IMR-90 (cell line): Measurements from ENCODE around the gene MAGI3. TPM values are rescaled to one million over a fixed set of nuclear protein-coding genes. Genes with fewer than 3 reads are reported as not detected.

Experiments used
- ATAC-seq: fragments of 200-7000 bp; cut with Tn5 transposase; 2 replicates; pipeline ENCODE4 v1.9.1; 2020; ENCODE audit warnings: low read depth, mild to moderate bottlenecking, moderate library complexity
- BruUV-seq: library from RNA; stranded (reverse); fragments of 400-500 nt; replicated peaks from 2 replicates; lab custom pipeline; 2021; lab: Mats Ljungman, UMichigan
- CTCF ChIA-PET: fragments of 300-600 bp; formaldehyde crosslinking; extraction: SDS; loops from one replicate; lab custom pipeline; 2021; ENCODE audit warnings: antibody characterized with exemption; lab: Yijun Ruan, JAX
- POLR2A ChIA-PET: fragments of 300-600 bp; sonication (Branson Sonifier 250); formaldehyde crosslinking; loops from one replicate; lab custom pipeline; 2022; ENCODE audit warnings: antibody characterized with exemption; ENCODE audit not compliant: unreplicated experiment; lab: Charles Lee
- DNase-seq: peaks from one replicate; pipeline ENCODE4 v3.0.0; 2013
- H2AFZ ChIP-seq: replicated peaks from 2 replicates; pipeline ENCODE3; 2013; ENCODE audit warnings: low read length, mild to moderate bottlenecking; ENCODE audit not compliant: poor library complexity
- H2AK5ac ChIP-seq: 2 replicates; pipeline ENCODE4 v1.6.1; 2013; ENCODE audit warnings: low read depth, low read length, inconsistent platforms
- H2AK9ac ChIP-seq: replicated peaks from 2 replicates; pipeline ENCODE3; 2013; ENCODE audit warnings: mild to moderate bottlenecking, low read depth, low read length, moderate library complexity; ENCODE audit not compliant: poor library complexity
- H2BK120ac ChIP-seq: 2 replicates; pipeline ENCODE4 v1.6.1; 2013; ENCODE audit warnings: low read depth, low read length, inconsistent platforms
- H2BK15ac ChIP-seq: 3 replicates; pipeline ENCODE4 v1.6.1; 2013; ENCODE audit warnings: low read depth, low read length, inconsistent platforms
- H2BK20ac ChIP-seq: 2 replicates; pipeline ENCODE4 v1.6.1; 2013; ENCODE audit warnings: low read depth, mild to moderate bottlenecking, inconsistent platforms, low read length, moderate library complexity
- H2BK5ac ChIP-seq: 2 replicates; pipeline ENCODE4 v1.6.1; 2013; ENCODE audit warnings: mild to moderate bottlenecking, low read depth, low read length, inconsistent platforms; ENCODE audit not compliant: poor library complexity, severe bottlenecking
- H3K14ac ChIP-seq: replicated peaks from 2 replicates; pipeline ENCODE4 v1.6.1; 2013; ENCODE audit warnings: low read depth, low read length, inconsistent platforms
- H3K18ac ChIP-seq: 2 replicates; pipeline ENCODE4 v1.6.1; 2013; ENCODE audit warnings: low read depth, low read length, control low read depth
- H3K23ac ChIP-seq: 2 replicates; pipeline ENCODE4 v1.6.1; 2013; ENCODE audit warnings: low read depth, low read length, inconsistent platforms
- H3K27ac ChIP-seq: 2 replicates; pipeline ENCODE4 v1.5.1; 2013; ENCODE audit warnings: mild to moderate bottlenecking, control low read depth, low read length; ENCODE audit not compliant: insufficient read depth
- H3K27me3 ChIP-seq: 2 replicates; pipeline ENCODE4 v1.6.1; 2013; ENCODE audit warnings: low read length; ENCODE audit not compliant: control insufficient read depth, insufficient read depth
- H3K36me3 ChIP-seq: 2 replicates; pipeline ENCODE4 v1.6.1; 2013; ENCODE audit warnings: low read length, mixed read lengths; ENCODE audit not compliant: control insufficient read depth, insufficient read depth
- H3K4ac ChIP-seq: 2 replicates; pipeline ENCODE4 v1.6.1; 2013; ENCODE audit warnings: low read depth, low read length, inconsistent platforms
- H3K4me1 ChIP-seq: 2 replicates; pipeline ENCODE4 v1.6.1; 2013; ENCODE audit warnings: low read length, mixed read lengths; ENCODE audit not compliant: control insufficient read depth, insufficient read depth
- H3K4me2 ChIP-seq: 2 replicates; pipeline ENCODE4 v1.6.1; 2013; ENCODE audit warnings: low read depth, mild to moderate bottlenecking, control low read depth, low read length, moderate library complexity
- H3K4me3 ChIP-seq: 2 replicates; pipeline ENCODE4 v1.5.1; 2013; ENCODE audit warnings: low read depth, mild to moderate bottlenecking, control low read depth, low read length, moderate library complexity; ENCODE audit not compliant: insufficient read depth
- H3K56ac ChIP-seq: 2 replicates; pipeline ENCODE4 v1.6.1; 2013; ENCODE audit warnings: low read length, inconsistent platforms; ENCODE audit not compliant: insufficient read depth; ENCODE audit errors: extremely low read depth
- H3K79me1 ChIP-seq, 2 experiments: 2 replicates each; pipeline ENCODE4 v1.6.1; 2013; ENCODE audit warnings: low read length in 2 of 2, inconsistent platforms in 1 of 2, low read depth in 1 of 2
- H3K9ac ChIP-seq: 2 replicates; pipeline ENCODE4 v1.6.1; 2013; ENCODE audit warnings: low read depth, low read length, control low read depth
- H3K9me1 ChIP-seq: 2 replicates; pipeline ENCODE4 v1.6.1; 2013; ENCODE audit warnings: low read length, inconsistent platforms; ENCODE audit not compliant: insufficient read depth
- H3K9me3 ChIP-seq: 2 replicates; pipeline ENCODE4 v1.6.1; 2013; ENCODE audit warnings: low read length; ENCODE audit not compliant: control insufficient read depth, insufficient read depth
- H4K20me1 ChIP-seq: 2 replicates; pipeline ENCODE4 v1.6.1; 2013; ENCODE audit warnings: low read length, inconsistent platforms; ENCODE audit not compliant: insufficient read depth
- H4K5ac ChIP-seq: 2 replicates; pipeline ENCODE4 v1.6.1; 2013; ENCODE audit warnings: mild to moderate bottlenecking, low read depth, low read length, control low read depth
- H4K8ac ChIP-seq, 2 experiments: 2 replicates each; pipeline ENCODE4 v1.6.1; 2013; ENCODE audit warnings: low read depth in 2 of 2, low read length in 2 of 2, control low read depth in 1 of 2, inconsistent platforms in 1 of 2
- H4K91ac ChIP-seq: 2 replicates; pipeline ENCODE4 v1.6.1; 2013; ENCODE audit warnings: low read depth, low read length, inconsistent platforms; ENCODE audit not compliant: insufficient read depth
- RCOR1 ChIP-seq: IDR thresholded peaks from 2 replicates; pipeline ENCODE4 v1.6.1; 2012; ENCODE audit warnings: mild to moderate bottlenecking, low read length, improper control_type of control experiment; ENCODE audit not compliant: insufficient replicate concordance
- RFX5 ChIP-seq: IDR thresholded peaks from 2 replicates; pipeline ENCODE4 v1.8.0; 2012; ENCODE audit warnings: low read depth, mild to moderate bottlenecking, low read length, moderate library complexity
- WGBS, 2 experiments: methylation state at CpG; one replicate each; pipeline versions ENCODE4 v1.1.5 to v1.1.7; 2013; ENCODE audit warnings: missing lambda C conversion rate in 2 of 2; ENCODE audit not compliant: insufficient read length in 1 of 2; ENCODE audit errors: extremely low coverage in 2 of 2; 5-methylcytosine and 5-hydroxymethylcytosine counted together
- dilution Hi-C: fragments of 300-500 bp; cut with HindIII; formaldehyde crosslinking; loops from one replicate; pipeline ENCODE4 v1.14.3; 2018; ENCODE audit warnings: low sequenced_read_pairs; ENCODE audit not compliant: unreplicated experiment
- in situ Hi-C: fragments of 300-500 bp; cut with MboI; formaldehyde crosslinking; loops from 3 replicates; pipeline ENCODE4 v1.14.3; 2019; ENCODE audit warnings: low sequenced_read_pairs, inconsistent platforms, mixed read lengths
- intact Hi-C: fragments of 100-400 bp; cut with micrococcal nuclease; formaldehyde crosslinking; loops from 2 replicates; pipeline ENCODE4 v1.10.0; 2022
- polyA plus RNA-seq, 3 experiments: library from polyadenylated mRNA; depleted of rRNA; stranded (reverse); fragments of >200 nt; gene quantifications; 2 replicates each; pipeline ENCODE4 v1.2.3, GENCODE V29; 2012; ENCODE audit warnings: low replicate concordance in 1 of 3
- total RNA-seq: library from RNA; depleted of rRNA; stranded (reverse); fragments of >200 nt; gene quantifications from 2 replicates; pipeline ENCODE4 v1.2.3, GENCODE V29; 2012
- TF ChIP-seq, protein P1 (sequence below): conservative IDR thresholded peaks from 2 replicates; pipeline ENCODE4 v1.5.1; 2012; ENCODE audit warnings: mild to moderate bottlenecking, low read depth, low read length, improper control_type of control experiment

MAGI3 gene
- total and polyA plus RNA-seq, 2 of the 4 experiments (the other 2 are of a cell fraction), result 2.5 to 8.8 TPM

DNA sequence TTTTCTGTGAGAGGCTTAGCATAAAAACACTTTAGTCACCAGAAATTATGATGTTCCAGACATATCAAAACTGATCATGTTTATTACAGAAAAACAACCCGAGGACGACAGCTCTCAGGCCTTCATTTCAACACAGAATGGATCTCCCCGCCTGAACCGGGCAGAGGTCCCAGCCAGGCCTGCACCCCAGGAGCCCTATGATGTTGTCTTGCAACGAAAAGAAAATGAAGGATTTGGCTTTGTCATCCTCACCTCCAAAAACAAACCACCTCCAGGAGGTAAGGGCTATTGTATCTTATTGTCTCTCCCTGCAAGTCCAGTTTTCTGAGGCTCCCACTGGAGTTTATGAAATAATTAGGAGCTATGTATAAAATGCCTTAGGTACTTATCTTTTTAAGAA, 263.4 kb downstream of the MAGI3 start:
- Histone ChIP-seq H3K56ac (no peak overlapping the region), H3K27me3 (no peaks in the 10 kb centered on the region), H3K27ac (no peak overlapping the region), H3K4me2 (no peak overlapping the region), H2AFZ (no peak overlapping the region), H2AK5ac (no peak overlapping the region), H3K9me1 (no peaks in the 10 kb centered on the region), H4K91ac (no peak overlapping the region), H3K4me3 (no peak overlapping the region), H3K14ac (no peak overlapping the region), H3K9me3 (no peaks in the 10 kb centered on the region), H3K9ac (no peak overlapping the region), H4K8ac (no peak overlapping the region), H2BK120ac (no peak overlapping the region), H2BK15ac (no peak overlapping the region), H3K4me1 (no peaks in the 10 kb centered on the region), H2BK20ac (no peak overlapping the region), H4K20me1 (no peaks in the 10 kb centered on the region), H3K79me1 (no peaks in the 10 kb centered on the region), H2AK9ac (no peak overlapping the region), H3K18ac (no peak overlapping the region), H2BK5ac (no peak overlapping the region), H3K4ac (no peak overlapping the region), H4K5ac (no peak overlapping the region), H3K23ac (no peak overlapping the region), H3K36me3 (no peaks in the 10 kb centered on the region)
- ATAC-seq (no peak), DNase-seq (no peak)
- intact Hi-C loops, result no loop called here
- dilution Hi-C loops, result no loop called here
- no TSS peak for BruUV-seq
- in situ Hi-C loops, result loop anchor here (10.0 kb wide), 1 partner anchor 269 kb away; no protein-coding TSS in a partner anchor
- no CpG with 5 or more reads among the region's 5 CpGs for WGBS, 2 experiments
- ChIA-PET CTCF (interaction anchor here (1.5 kb wide), 1 partner anchor 8 kb away, joined by 3 read pairs; no protein-coding TSS in a partner anchor), POLR2A (no interaction called here)
- TF ChIP-seq RCOR1, result no peak
- TF ChIP-seq RFX5, result no peak
- TF ChIP-seq, protein P1, sequence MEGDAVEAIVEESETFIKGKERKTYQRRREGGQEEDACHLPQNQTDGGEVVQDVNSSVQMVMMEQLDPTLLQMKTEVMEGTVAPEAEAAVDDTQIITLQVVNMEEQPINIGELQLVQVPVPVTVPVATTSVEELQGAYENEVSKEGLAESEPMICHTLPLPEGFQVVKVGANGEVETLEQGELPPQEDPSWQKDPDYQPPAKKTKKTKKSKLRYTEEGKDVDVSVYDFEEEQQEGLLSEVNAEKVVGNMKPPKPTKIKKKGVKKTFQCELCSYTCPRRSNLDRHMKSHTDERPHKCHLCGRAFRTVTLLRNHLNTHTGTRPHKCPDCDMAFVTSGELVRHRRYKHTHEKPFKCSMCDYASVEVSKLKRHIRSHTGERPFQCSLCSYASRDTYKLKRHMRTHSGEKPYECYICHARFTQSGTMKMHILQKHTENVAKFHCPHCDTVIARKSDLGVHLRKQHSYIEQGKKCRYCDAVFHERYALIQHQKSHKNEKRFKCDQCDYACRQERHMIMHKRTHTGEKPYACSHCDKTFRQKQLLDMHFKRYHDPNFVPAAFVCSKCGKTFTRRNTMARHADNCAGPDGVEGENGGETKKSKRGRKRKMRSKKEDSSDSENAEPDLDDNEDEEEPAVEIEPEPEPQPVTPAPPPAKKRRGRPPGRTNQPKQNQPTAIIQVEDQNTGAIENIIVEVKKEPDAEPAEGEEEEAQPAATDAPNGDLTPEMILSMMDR, result no peak
